A549 treated with Hydrocortisone at 1 μM for 4 hours (cell line): ENCODE data around the gene HTR3E. TPM values are rescaled to one million over a fixed set of nuclear protein-coding genes. Genes with fewer than 3 reads are reported as not detected.

ENCODE experiments used
- total RNA-seq: library from RNA; stranded (reverse); fragments of 200-300 nt; extraction: Qiagen RNA extraction; gene quantifications from 5 replicates; pipeline ENCODE4 v1.2.3, GENCODE V29; 2022

The HTR3E gene
- not detected in 5 replicates for total RNA-seq

GRCh38 chr3:184096811-184097383 is at the start of gene HTR3E:
Gene HTR3E, plus strand, starts transcription at chr3:184097064. Its CDS starts 466 bp downstream, at chr3:184097530.

GRCh38 chr3:184052767-184053166 is 44.1 kb upstream of the HTR3E start, which contains the start of gene HTR3C:
Gene HTR3C, plus strand, starts transcription at chr3:184053047. Its CDS starts 34 bp downstream, at chr3:184053081.

GRCh38 chr3:184135149-184135910 is 38.5 kb downstream of the HTR3E start, which contains the start of gene EIF2B5:
Gene EIF2B5, plus strand, starts transcription at chr3:184135358. Its CDS starts 28 bp downstream, at chr3:184135386.

GRCh38 chr3:184154885-184155643 is 58.2 kb downstream of the HTR3E start, which contains the start of gene DVL3:
Gene DVL3, plus strand, starts transcription at chr3:184155377. Its CDS starts 259 bp downstream, at chr3:184155636.

Other genes starting within 250 kb of the HTR3E start
- 58.2 to 74.9 TPM (median 66.4 TPM) in 5 replicates for gene PARL, start 212.2 kb upstream of the HTR3E start, total RNA-seq
- 13.2 to 17.8 TPM (median 15.7 TPM) in 5 replicates for gene ABCC5, start 79.2 kb upstream of the HTR3E start, total RNA-seq
- not detected in 5 replicates for gene HTR3D, start 65.3 kb upstream of the HTR3E start, total RNA-seq
- not detected in 5 replicates for gene HTR3C, start 44.0 kb upstream of the HTR3E start, total RNA-seq
- 27.1 to 29.4 TPM (median 28.7 TPM) in 5 replicates for gene EIF2B5, start 38.3 kb downstream of the HTR3E start, total RNA-seq
- 19.5 to 26.2 TPM (median 23.2 TPM) in 5 replicates for gene DVL3, start 58.3 kb downstream of the HTR3E start, total RNA-seq
- gene AP2M1, start 77.8 kb downstream of the HTR3E start, total RNA-seq = 291 to 307 TPM (median 298 TPM) in 5 replicates
- 29.7 to 35.9 TPM (median 33.4 TPM) in 5 replicates for gene ABCF3, start 89.1 kb downstream of the HTR3E start, total RNA-seq
- 0.25 to 0.60 TPM (median 0.40 TPM) in 5 replicates for gene VWA5B2, start 132.5 kb downstream of the HTR3E start, total RNA-seq
- gene ALG3, start 151.9 kb downstream of the HTR3E start, total RNA-seq = 59.2 to 80.4 TPM (median 71.4 TPM) in 5 replicates
- gene EEF1AKMT4, start 152.6 kb downstream of the HTR3E start, total RNA-seq = 8.8 to 13.1 TPM (median 11.3 TPM) in 5 replicates
- 0.78 to 1.7 TPM (median 1.4 TPM) in 5 replicates for gene CAMK2N2, start 164.5 kb downstream of the HTR3E start, total RNA-seq
- not detected in 5 replicates for gene ECE2, start 179.0 kb downstream of the HTR3E start, total RNA-seq
- 284 to 383 TPM (median 293 TPM) in 5 replicates for gene PSMD2, start 202.2 kb downstream of the HTR3E start, total RNA-seq
- gene EIF4G1, start 217.5 kb downstream of the HTR3E start, total RNA-seq = 248 to 307 TPM (median 264 TPM) in 5 replicates
- gene FAM131A, start 240.5 kb downstream of the HTR3E start, total RNA-seq = 9.8 to 12.5 TPM (median 11.2 TPM) in 5 replicates